ENCODE results near the gene TADA2B.

GRCh38 chr4:7070729-7071511, 27.7 kb downstream of the TADA2B start:
- TF ChIP-seq EZH2phosphoT487 (IDR thresholded peaks at IDR 0.05; ENCODE audit: insufficient read depth, low read depth) (no peak), EZH2 (IDR thresholded peaks at IDR 0.05; ENCODE audit: insufficient read depth, poor library complexity, severe bottlenecking) (no peak)
